ENCODE results near the gene SYNE1. TPM values are rescaled to one million over a fixed set of nuclear protein-coding genes. Genes with fewer than 3 reads are reported as not detected.

Gene SYNE1
- total RNA-seq, 1 donor from 2014 or later = 24.9 TPM

GRCh38 chr6:152295920-152296319, 341.2 kb downstream of the SYNE1 start:
- DNase-seq (ENCODE audit: low read depth, low spot score) = no peak
- Mint-ChIP-seq H3K27me3 (ENCODE audit: low read depth) (no peaks in the 10 kb centered on the region), H3K4me3 (no peak overlapping the region), H3K9me3 (no peaks in the 10 kb centered on the region), H3K4me1 (peaks cover 12% of the 10 kb centered on the region), H3K36me3 (ENCODE audit: low read depth) (peaks cover 4% of the 10 kb centered on the region), H3K27ac (ENCODE audit: unreplicated experiment) (no peak overlapping the region)
- no peak for TF ChIP-seq CTCF (conservative IDR thresholded peaks at IDR 0.05)

DNA sequence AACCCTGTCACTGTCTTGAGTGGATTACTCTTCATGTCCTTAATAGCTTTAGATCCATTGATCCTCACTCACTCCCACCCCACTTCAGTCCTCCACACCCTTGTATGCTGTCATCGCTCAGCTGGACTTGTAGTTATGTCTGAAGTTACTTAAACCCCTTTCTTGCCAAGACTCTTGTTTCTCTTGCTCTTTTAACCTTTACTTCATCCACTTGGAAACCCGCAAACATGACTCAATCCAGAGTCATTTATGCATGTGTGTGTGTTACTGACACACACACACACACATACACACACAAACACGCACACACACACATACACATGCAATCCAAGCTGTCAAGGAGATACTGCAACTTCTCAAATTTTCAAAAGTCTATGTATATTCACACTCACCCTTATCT, 341.8 kb downstream of the SYNE1 start:
- TF ChIP-seq CTCF (conservative IDR thresholded peaks at IDR 0.05) = no peak
- no peaks in the 10 kb centered on the region for H3K9me3 Mint-ChIP-seq
- H3K4me1 Mint-ChIP-seq = peaks cover 7% of the 10 kb centered on the region
- no peak overlapping the region for H3K4me3 Mint-ChIP-seq
- H3K27ac Mint-ChIP-seq (ENCODE audit: unreplicated experiment) = no peak overlapping the region
- DNase-seq (ENCODE audit: low read depth, low spot score) = no peak
- peaks cover 4% of the 10 kb centered on the region for H3K36me3 Mint-ChIP-seq (ENCODE audit: low read depth)
- no peaks in the 10 kb centered on the region for H3K27me3 Mint-ChIP-seq (ENCODE audit: low read depth)

- Mint-ChIP-seq H3K4me3 (no peak overlapping the region), H3K9me3 (no peaks in the 10 kb centered on the region), H3K36me3 (ENCODE audit: low read depth) (peaks cover 4% of the 10 kb centered on the region), H3K27ac (ENCODE audit: unreplicated experiment) (no peak overlapping the region), H3K27me3 (ENCODE audit: low read depth) (no peaks in the 10 kb centered on the region), H3K4me1 (peaks cover 5% of the 10 kb centered on the region)
- no peak for DNase-seq (ENCODE audit: low read depth, low spot score)
- no peak for TF ChIP-seq CTCF (conservative IDR thresholded peaks at IDR 0.05)
These were observed 343.8 kb downstream of the SYNE1 start for GRCh38 chr6:152293404-152293803.

DNA sequence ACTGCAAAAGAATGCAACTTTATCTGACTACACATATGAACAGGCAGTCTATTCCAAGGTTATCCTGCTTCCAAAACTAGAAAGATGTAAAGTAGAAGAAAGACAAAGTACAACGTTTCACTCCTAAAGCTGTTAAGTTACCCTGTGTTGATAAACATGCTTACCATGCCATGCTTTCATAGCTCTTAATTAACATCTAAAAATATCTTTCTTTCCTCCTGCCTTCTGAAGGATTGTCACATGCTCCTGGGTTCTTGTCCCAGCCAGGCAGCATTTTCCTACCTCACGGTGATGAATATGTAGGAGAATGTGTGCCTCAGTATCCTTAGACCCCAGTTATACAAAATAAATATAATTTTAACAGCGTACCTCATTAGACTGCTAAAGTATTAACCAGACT, 344.6 kb downstream of the SYNE1 start:
- Mint-ChIP-seq H3K36me3 (ENCODE audit: low read depth) (peaks cover 4% of the 10 kb centered on the region), H3K4me3 (no peak overlapping the region), H3K9me3 (no peaks in the 10 kb centered on the region), H3K27ac (ENCODE audit: unreplicated experiment) (no peak overlapping the region), H3K4me1 (peaks cover 5% of the 10 kb centered on the region), H3K27me3 (ENCODE audit: low read depth) (no peaks in the 10 kb centered on the region)
- DNase-seq (ENCODE audit: low read depth, low spot score) = no peak
- TF ChIP-seq CTCF (conservative IDR thresholded peaks at IDR 0.05) = no peak

DNA sequence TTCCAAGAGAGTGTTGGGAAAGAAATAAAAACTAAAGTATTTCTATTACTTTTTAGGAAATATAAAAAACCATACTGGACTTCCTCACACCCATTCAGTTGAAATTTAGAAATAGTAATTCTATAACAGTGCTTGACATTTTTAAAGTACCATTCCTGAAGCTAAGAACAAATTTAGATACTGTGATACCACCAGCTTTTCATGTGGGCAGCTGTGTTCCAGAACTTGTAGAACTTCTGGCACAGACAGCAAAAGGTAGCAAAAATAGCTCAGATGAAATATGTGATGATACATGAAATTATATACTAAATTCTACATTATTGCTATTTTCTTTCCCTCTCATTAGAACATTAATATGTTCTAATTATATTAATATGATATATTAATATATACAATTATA, 346.5 kb downstream of the SYNE1 start:
- H3K4me1 Mint-ChIP-seq = peaks cover 7% of the 10 kb centered on the region
- no peak overlapping the region for H3K4me3 Mint-ChIP-seq
- H3K9me3 Mint-ChIP-seq = no peaks in the 10 kb centered on the region
- no peak overlapping the region for H3K27ac Mint-ChIP-seq (ENCODE audit: unreplicated experiment)
- H3K27me3 Mint-ChIP-seq (ENCODE audit: low read depth) = no peaks in the 10 kb centered on the region
- H3K36me3 Mint-ChIP-seq (ENCODE audit: low read depth) = peaks cover 4% of the 10 kb centered on the region
- no peak for TF ChIP-seq CTCF (conservative IDR thresholded peaks at IDR 0.05)
- no peak for DNase-seq (ENCODE audit: low read depth, low spot score)

GRCh38 chr6:152277826-152278329, 359.3 kb downstream of the SYNE1 start:
- H3K9me3 Mint-ChIP-seq = no peaks in the 10 kb centered on the region
- no peak for DNase-seq (ENCODE audit: low read depth, low spot score)
- no peak for TF ChIP-seq CTCF (conservative IDR thresholded peaks at IDR 0.05)
- H3K27me3 Mint-ChIP-seq (ENCODE audit: low read depth) = no peaks in the 10 kb centered on the region
- H3K36me3 Mint-ChIP-seq (ENCODE audit: low read depth) = peaks cover 10% of the 10 kb centered on the region
- no peak overlapping the region for H3K4me3 Mint-ChIP-seq
- H3K4me1 Mint-ChIP-seq = no peaks in the 10 kb centered on the region
- H3K27ac Mint-ChIP-seq (ENCODE audit: unreplicated experiment) = no peak overlapping the region

All from neural crest cell (in vitro differentiated cells).